Glomerular visceral epithelial cell (primary cell): ENCODE data around the gene CPPED1.

Experiments used
- DNase-seq: peaks from one replicate; pipeline ENCODE4 v3.0.0-alpha.2; 2016; ENCODE audit errors: extremely low spot score

Gene CPPED1

DNA sequence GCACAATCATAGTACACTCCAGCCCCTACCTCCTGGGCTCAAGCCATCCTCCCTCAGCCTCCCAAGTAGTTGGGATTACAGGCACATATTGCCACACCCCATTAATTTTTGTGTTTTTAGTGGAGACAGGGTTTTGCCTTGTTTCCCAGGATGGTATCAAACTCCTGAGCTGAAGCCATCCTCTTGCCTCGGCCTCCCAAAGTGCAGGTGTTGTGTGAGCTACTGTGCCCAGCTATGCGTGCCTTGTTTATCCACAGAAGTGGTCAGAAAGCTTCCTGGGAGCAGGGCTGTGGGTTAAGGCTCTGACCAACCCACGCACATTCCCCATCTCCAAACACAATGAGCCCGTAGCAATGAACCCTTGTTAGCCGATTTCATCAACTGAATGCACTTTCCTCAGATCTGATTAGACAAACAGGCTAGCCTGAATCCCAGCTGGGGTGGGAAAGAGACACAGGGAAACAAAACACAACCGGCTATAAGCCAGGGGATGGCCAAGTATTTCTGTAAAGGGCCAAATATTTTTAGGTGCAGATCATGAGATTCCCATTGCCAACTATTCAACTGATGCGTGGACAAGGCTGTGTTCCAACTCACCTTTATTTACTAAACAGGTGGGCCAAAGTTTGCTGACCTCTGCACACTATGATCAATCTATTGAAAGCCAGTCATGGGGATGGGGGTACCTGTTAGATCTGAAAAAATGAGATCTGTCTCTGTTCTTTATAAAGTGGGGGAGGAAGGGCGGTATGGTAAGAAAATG lies 193.6 kb downstream of the CPPED1 start:
- DNase-seq: peak; percentile 34
